ENCODE measurements around the gene ANTKMT. TPM values are rescaled to one million over a fixed set of nuclear protein-coding genes. Genes with fewer than 3 reads are reported as not detected.
A peak's percentile ranks its signal among the peaks of the same experiment; 100 is the strongest.

The ANTKMT gene
- total and polyA plus RNA-seq, 2 of the 8 experiments (the other 6 are each of a cell fraction or from before 2014, with no cell fraction given): 26.5 to 26.6 TPM

- ChIA-PET CTCF (ENCODE audit: partially characterized antibody) (interaction anchor here (32.4 to 35.8 kb wide), 3 partner anchors 8 to 56 kb away, joined by 424 to 977 read pairs (median 977); partner anchors contain the start of genes ANTKMT, CCDC78, CHTF18 and CIAO3), POLR2A (ENCODE audit: partially characterized antibody) (interaction anchor here (0.8 to 23.0 kb wide), 8 partner anchors 11 to 72 kb away, joined by 3 to 353 read pairs (median 9); partner anchors contain the start of genes ANTKMT, CCDC78, CHTF18 and CIAO3)
- Histone ChIP-seq H3K79me1 (ENCODE audit: low read depth, low read length) (no peaks in the 10 kb centered on the region), H3K4ac (replicated peaks; ENCODE audit: insufficient read length, low read depth, low read length) (no peak overlapping the region), H3K23ac (ENCODE audit: insufficient read length) (no peak overlapping the region), H2BK20ac (ENCODE audit: low read length) (no peak overlapping the region), H3K14ac (ENCODE audit: insufficient read length) (no peak overlapping the region), H3K27ac (ENCODE audit: low read depth, low read length) (no peak overlapping the region; the same call in 1 of the 2 replicates), H3K18ac (ENCODE audit: extremely low read depth, low read length) (peak overlapping the region; percentile 96), H3K56ac (replicated peaks; ENCODE audit: insufficient read length, low read depth, low read length) (peak overlapping the region; percentile 32), H2AFZ (ENCODE audit: low read length) (no peak overlapping the region), H4K5ac (ENCODE audit: insufficient read length, low read depth, low read length) (peak overlapping the region; percentile 66), H3K4me1 (replicated peaks in 1 of 4; ENCODE audit: control insufficient read depth in 3 of 4, insufficient read depth in 4 of 4, low read length in 3 of 4) (peaks cover 0 to 14% (median 8%) of the 10 kb centered on the region in 4 experiments; a peak in 5 of 7 replicates), H3K9ac (replicated peaks in 1 of 4; ENCODE audit: extremely low read depth in 1 of 4, low read depth in 3 of 4, low read length in 3 of 4) (peak overlapping the region in 1 of 4 experiments; percentile 36; a peak in 1 of 7 replicates), H2BK5ac (ENCODE audit: low read depth, low read length) (no peak overlapping the region; the same call in 1 of the 2 replicates), H2BK12ac (ENCODE audit: low read depth, low read length) (no peak overlapping the region), H2BK120ac (replicated peaks; ENCODE audit: low read depth, low read length) (no peak overlapping the region), H3K36me3 (ENCODE audit: control insufficient read depth in 2 of 4, insufficient read depth in 4 of 4, low read length in 3 of 4) (peaks cover 0 to 3% (median under 1%) of the 10 kb centered on the region in 4 experiments; a peak in 1 of 8 replicates), H3K79me2 (ENCODE audit: control insufficient read depth in 1 of 2, insufficient read depth in 2 of 2, low read length in 2 of 2) (no peaks in the 10 kb centered on the region), H3K27me3 (replicated peaks in 1 of 4; ENCODE audit: control insufficient read depth in 3 of 4, extremely low read depth in 1 of 4, insufficient read depth in 3 of 4, low read length in 3 of 4) (peaks cover 0 to 16% (median 5%) of the 10 kb centered on the region in 4 experiments; a peak in 4 of 7 replicates), H4K20me1 (replicated peaks in 1 of 2; ENCODE audit: control insufficient read depth in 1 of 2, insufficient read depth in 2 of 2, low read length in 2 of 2) (peaks cover 0 to 9% of the 10 kb centered on the region in 2 experiments), H3K23me2 (ENCODE audit: low read depth, low read length) (peaks cover 19% of the 10 kb centered on the region; the same call in 1 of the 2 replicates), H4K91ac (replicated peaks; ENCODE audit: insufficient read length, low read length) (peak overlapping the region; percentile 91), H3K9me3 (ENCODE audit: insufficient read depth in 2 of 2, low read depth in 1 of 2, low read length in 1 of 2) (no peaks in the 10 kb centered on the region), H2AK5ac (ENCODE audit: low read depth, low read length) (no peak overlapping the region), H2BK15ac (ENCODE audit: low read length) (no peak overlapping the region), H3K4me2 (ENCODE audit: insufficient read depth in 1 of 2, low read depth in 2 of 2, low read length in 2 of 2) (peak overlapping the region; percentile 93 to 99), H4K8ac (ENCODE audit: extremely low read depth, insufficient read depth, low read length) (no peak overlapping the region; the same call in 1 of the 2 replicates), H3K4me3 (ENCODE audit: extremely low read depth in 1 of 4, insufficient read depth in 2 of 4, low read depth in 3 of 4, low read length in 4 of 4) (peak overlapping the region; percentile 24 to 83 (median 37))
- FAIRE-seq (no peak), DNase-seq (ENCODE audit: low read depth in 1 of 2, low spot score in 2 of 2) (no peak)
- 2% methylated on average over 42 of the region's 80 CpGs; no CpG with 5 or more reads in 1 of the 2 experiments for WGBS, 2 experiments (ENCODE audit: extremely low coverage in 1 of 2, insufficient coverage in 1 of 2, insufficient read length in 1 of 2, insufficient replicate concordance in 2 of 2, low coverage in 1 of 2, low lambda C conversion rate in 2 of 2, missing lambda C conversion rate in 1 of 2)
- TF ChIP-seq E2F6 (IDR thresholded peaks at IDR 0.05): peak; percentile 50
- no peak for TF ChIP-seq JUN (IDR thresholded peaks at IDR 0.05; ENCODE audit: low read depth, low read length)
- TF ChIP-seq SP4 (IDR thresholded peaks at IDR 0.05; ENCODE audit: low read length): no peak
- TF ChIP-seq CTBP2 (IDR thresholded peaks at IDR 0.05; ENCODE audit: borderline replicate concordance, insufficient read depth, insufficient read length, low read length): no peak
- TF ChIP-seq KDM1A (IDR thresholded peaks at IDR 0.05; ENCODE audit: borderline replicate concordance, low read length): no peak
- 0 out of 2 replicates have a peak, but pooled peaks have one; percentile 8 for TF ChIP-seq USF2 (IDR thresholded peaks at IDR 0.05; ENCODE audit: low read length)
- peak; percentile 38 for TF ChIP-seq KDM4A (IDR thresholded peaks at IDR 0.05; ENCODE audit: low read depth, low read length, severe bottlenecking)
- peak; percentile 91 for TF ChIP-seq MAX (IDR thresholded peaks at IDR 0.05)
These were observed 7.4 kb downstream of the ANTKMT start for GRCh38 chr16:728131-728889.
